Measurements from ENCODE around the gene SLC25A2.
"Not testable (repeated sequence)": the region's sequence is repeated elsewhere in the genome, so short reads cannot be mapped to it uniquely, and the experiment has no call there.

DNA sequence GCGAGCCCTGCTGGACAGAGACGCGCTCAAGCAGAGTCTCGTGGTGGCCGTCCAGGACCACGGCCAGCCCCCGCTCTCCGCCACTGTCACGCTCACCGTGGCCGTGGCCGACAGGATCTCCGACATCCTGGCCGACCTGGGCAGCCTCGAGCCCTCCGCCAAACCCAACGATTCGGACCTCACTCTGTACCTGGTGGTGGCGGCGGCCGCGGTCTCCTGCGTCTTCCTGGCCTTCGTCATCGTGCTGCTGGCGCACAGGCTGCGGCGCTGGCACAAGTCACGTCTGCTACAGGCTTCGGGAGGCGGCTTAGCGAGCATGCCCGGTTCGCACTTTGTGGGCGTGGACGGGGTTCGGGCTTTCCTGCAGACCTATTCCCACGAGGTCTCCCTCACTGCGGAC lies 28.7 kb upstream of the SLC25A2 start:
- not testable (repeated sequence) for TF ChIP-seq POLR2AphosphoS5, CTCF, EP300 (IDR thresholded peaks at IDR 0.05)

Measured in upper lobe of left lung (tissue), 4 donors.